NCI-H446 (cell line): Measurements from ENCODE around the gene CCDC169.
A peak's percentile ranks its signal among the peaks of the same experiment; 100 is the strongest.
"Not testable (repeated sequence)": the region's sequence is repeated elsewhere in the genome, so short reads cannot be mapped to it uniquely, and the experiment has no call there.

Source experiments
- DNase-seq, 2 experiments: peaks; one replicate each; lab custom pipeline; 2025; lab: John Stamatoyannopoulos, UW

Gene CCDC169

DNA sequence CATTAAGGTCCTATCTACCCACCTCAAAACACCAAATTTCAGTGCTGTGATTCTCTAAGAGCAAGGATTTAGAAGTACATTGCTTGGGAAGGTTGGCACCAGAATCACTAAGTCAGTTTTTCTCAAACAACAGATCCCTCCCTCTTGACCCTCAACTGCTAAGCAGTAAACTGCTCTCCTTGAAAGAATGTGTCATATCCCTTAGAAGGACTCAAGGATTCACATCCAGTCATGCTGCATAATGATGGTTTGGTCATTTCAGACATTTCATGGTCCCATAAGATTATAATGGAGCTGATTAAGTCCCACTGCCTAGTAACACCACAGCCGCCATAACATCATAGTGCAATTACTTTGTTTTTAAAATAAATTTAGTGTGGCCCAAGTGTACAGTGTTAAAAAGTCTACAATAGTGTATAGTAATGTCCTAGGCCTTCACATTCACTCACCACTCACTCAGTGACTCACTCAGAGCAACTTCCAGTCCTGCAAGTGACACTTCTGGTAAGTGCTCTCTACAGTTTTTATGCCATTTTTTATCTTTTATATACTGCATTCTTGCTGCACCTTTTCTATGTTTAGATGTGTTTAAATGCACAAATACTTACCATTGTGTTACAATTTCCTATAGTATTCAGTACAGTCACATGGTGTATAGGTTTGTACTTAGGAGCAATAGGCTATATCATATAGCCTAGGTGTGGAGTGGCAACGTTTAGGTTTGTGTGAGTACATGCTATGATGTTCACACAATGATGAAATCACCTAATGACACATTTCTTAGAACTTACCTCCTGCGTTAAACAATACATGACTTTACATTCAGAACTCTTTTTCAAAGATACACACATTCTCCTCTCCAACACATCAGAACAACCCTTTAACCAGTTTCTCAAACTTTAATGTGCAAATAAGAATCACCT lies 15.7 kb upstream of the CCDC169 start:
- DNase-seq = no peak

DNA sequence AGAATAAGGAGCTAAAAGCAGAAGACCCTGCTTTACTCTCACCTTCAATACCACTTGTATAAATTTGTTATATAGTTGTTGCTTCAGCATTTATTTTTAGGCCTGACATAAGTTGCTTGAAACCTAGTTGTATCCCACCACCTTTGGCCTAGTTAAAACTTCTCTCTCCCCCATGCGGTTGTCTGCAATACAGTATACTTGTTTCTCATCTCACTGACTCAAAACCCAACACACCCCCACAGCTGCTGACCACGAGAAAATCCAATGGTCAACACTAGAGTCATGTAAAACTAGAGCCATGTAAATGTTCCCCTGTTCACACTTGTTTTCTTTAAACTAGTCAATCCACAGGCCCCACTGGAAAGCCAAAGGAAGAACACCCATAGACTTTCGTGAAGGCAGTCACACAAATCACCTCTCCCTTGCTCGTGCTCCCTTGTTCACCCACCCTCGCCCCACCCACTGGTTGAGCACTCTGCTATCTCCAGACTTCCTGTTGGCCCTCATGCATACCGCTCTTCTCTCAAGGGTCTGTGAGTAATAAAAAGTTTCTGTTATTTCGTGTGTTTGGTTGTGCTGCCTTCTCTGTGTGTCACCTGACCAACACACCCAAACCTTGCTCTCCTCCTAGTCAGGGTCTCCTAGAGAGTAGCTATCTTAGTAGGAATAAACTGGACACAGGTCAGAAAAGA lies 12.9 kb upstream of the CCDC169 start:
- DNase-seq = no peak

- no peak for DNase-seq
These were observed 4.7 kb upstream of the CCDC169 start for GRCh38 chr13:36302289-36302688.

DNA sequence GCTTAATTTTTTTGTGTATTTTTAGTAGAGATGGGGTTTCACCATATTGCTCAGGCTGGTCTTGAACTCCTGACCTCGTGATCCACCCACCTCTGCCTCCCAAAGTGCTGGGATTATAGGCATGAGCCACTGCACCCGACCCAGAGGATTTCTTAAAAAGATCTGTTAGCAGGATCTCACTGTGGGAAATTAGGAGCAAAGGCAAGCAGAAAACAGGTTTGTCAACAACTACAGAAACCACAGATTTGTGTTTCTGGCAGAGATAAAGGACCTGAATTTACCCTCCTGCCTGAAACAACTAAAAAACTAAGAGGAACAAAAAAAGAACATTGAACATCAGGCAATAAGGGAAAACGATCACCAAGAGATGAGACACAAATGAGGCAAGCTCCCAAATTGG lies 1.9 kb upstream of the CCDC169 start:
- not testable (repeated sequence) for DNase-seq

DNA sequence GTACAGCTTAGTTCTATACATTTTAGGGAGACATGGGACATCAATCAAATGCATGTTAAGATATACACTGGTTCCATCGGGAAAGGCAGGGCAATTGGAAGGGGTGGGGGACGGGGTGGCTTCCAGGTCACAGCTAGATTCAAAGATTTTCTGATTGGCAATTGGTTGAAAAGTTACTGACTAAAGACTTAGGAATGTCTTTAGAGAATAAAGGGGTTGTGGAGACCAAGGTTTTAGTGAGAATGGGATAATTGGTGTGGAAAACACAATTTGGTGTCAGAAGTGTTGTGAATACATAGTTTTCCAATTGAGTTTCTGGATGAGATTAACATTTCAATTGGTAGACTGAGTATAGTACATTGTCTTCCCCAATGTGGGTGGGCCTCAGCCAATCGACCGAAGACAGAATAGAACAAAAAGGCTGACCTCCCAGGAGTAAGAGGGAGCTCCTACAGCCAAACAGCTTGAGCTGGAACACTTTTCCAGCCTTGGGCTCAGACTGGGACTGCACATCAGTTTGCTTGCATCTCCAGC lies 988 bp upstream of the CCDC169 start:
- no peak for DNase-seq

GRCh38 chr13:36294096-36294495 lies 3.5 kb downstream of the CCDC169 start:
- DNase-seq = no peak

DNA sequence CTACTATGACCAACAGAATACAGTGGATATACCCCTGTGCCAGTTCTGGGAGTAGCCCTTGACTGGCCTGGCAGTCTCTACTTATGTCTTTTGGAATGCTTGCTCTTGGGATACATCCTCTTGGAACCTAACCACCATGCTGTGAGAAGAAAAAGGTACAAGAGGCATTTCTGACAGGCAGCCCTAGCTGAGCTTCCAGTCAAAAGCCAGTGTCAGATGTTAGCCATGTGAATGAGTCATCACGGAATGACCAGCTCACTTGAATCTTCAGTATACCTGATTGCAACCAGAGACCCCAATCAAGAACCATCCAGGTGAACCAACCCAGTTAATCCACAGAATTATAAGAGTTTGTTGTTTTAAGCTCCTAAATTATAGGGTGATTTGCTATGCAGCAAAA lies 4.1 kb downstream of the CCDC169 start:
- DNase-seq = no peak

- DNase-seq = no peak
These were observed 8.7 kb downstream of the CCDC169 start for GRCh38 chr13:36288794-36289391.

- DNase-seq = no peak
These were observed 11.6 kb downstream of the CCDC169 start for GRCh38 chr13:36286006-36286405.

GRCh38 chr13:36282821-36283432 lies 14.7 kb downstream of the CCDC169 start:
- peak; percentile 21 to 61 for DNase-seq

GRCh38 chr13:36275190-36276002 lies 22.2 kb downstream of the CCDC169 start:
- peak; percentile 37 to 76 for DNase-seq

DNA sequence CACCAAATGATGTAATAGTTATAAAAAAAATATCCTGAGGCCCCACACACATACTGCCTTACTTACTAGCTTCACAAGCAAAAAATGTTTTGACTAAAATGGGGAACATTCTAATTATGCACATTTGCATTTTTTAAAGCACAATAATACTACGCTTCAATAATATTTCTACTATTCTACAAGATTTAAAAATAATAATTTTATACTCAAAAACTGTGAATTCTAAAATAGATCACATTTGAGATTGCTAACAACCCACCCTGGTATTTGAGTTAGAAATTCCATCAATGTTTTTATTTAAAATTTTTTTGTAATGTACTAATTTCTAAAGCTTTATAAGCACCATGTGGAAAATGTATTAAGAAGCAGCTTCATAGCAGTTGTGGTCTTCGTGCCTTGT lies 24.2 kb downstream of the CCDC169 start:
- no peak for DNase-seq

DNA sequence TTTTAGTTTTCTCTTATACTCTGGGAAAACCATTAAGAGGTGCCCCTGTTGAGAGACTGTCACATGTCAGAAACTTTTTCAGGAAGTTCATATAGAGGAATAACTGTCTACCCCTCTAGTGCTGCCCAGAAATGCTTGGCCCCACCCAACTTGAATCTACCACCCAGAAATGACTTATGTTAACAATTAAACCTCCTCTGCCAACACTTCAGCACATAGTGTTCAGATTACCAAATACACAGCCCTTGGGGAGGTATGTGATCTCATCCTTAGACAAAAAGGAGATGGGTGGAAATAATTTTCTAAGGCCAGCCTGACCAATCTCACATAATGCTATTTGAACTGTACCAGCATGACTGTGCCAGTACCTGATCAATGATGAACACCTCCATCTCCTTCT lies 35.6 kb downstream of the CCDC169 start:
- DNase-seq = no peak

GRCh38 chr13:36261011-36261410 lies 36.6 kb downstream of the CCDC169 start:
- no peak for DNase-seq

DNA sequence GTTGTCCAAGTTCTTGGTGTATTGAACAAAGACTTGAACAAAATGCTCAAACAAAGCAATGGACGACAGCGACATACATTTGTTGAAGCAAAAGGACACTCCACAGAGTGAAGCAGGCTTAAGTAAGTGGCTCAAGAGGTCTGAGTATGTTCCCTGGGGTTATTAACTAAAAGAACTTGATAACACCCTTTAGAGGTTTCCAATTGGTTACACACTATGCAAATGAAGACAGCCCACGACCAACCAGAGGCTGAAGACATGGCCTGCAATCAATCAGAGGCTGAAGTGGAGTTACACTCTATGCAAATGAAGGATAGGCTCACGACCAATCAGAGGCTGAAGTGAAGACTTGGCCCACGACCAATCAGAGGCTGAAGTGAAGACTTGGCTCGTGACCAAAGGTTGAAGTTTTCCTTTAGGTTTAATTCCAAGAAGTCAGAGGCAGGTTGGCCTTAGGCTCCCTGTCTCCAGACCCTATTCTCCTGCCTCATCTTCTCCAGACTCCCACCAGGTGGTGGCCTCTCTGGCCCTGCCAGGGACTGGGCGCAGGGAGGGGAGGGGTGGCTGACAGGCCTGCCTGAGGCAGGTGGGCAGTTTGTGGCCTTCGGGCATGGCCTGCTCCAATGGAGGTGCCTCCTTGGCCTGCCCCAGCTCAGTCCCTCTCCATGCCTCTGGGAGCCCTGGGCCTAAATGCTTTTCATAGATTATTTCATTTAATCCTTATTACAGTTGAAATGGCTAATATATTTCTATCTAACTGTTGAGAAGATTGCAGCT lies 38.1 kb downstream of the CCDC169 start:
- DNase-seq = no peak

GRCh38 chr13:36258831-36259230 lies 38.8 kb downstream of the CCDC169 start:
- no peak for DNase-seq

GRCh38 chr13:36251526-36251925 lies 46.1 kb downstream of the CCDC169 start:
- DNase-seq = no peak

DNA sequence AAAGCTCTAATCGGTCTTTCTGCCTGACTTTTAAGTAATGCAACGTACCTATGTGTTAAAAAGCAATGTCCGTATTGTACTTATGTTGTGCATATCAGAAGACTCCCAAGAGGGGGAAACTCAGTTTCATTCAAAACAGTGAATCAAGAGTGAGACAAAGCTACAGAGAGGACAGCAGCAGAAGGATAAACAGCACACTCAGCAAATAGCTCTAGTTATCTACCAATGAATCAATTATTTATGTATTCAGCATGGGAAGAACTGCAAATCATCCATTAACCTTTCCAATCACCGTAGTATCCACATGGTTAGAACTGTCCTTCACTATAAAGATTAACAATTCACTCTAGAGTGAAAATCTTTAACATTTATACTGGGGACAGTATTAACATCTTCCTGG lies 46.6 kb downstream of the CCDC169 start:
- DNase-seq = no peak

DNA sequence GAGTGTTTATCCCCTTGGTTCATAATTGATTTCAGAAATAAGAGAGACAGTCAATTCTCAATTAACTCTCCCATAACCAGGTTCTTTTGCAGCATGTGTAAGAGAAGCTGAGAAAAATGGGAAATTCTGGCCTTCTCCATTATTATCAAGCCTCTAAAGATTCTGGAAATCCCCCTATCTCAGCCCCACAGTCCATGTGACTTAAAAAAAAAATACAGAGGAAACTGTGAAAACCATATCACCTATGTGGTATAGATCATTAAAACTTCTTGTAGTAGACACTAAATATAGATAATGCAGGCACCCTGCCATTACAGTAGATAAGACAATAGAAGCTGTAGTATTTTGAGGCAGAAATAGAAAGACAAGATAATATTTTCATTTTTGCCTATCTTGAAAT lies 48.9 kb downstream of the CCDC169 start:
- no peak for DNase-seq

DNA sequence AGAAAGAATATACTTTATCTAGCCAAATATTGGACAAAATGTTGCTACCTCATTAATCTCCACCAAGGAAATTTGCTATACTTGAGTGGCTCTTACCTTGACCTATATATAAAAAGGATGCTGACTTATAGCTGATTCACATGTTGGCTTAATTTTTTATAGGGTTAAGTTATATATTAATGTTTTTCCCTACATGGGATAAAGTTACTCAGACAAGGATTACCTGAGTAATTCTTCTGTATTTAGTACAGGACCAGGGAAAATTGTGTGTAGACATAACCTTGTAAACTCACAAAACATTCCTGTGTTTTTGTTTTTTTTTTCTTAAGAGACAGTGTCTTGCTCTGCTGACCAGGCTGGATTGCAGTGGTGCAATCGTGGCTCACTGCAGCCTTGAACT lies 52.6 kb downstream of the CCDC169 start:
- DNase-seq = no peak

GRCh38 chr13:36244073-36244472 lies 53.5 kb downstream of the CCDC169 start:
- no peak for DNase-seq
